Stimulated activated CD8-positive, alpha-beta memory T cell treated with anti-CD3 and anti-CD28 coated beads, Interleukin-15, amount 100 ng/mL, for 48 hours (primary cell): Measurements from ENCODE around the gene SLC6A19.

ENCODE experiments used
- DNase-seq, 2 donors: peaks; one replicate each; pipeline ENCODE4 v3.0.0-alpha.2; 2020; ENCODE audit warnings: low read depth in 2 of 2

Gene SLC6A19

GRCh38 chr5:1244255-1244654 is 42.9 kb downstream of the SLC6A19 start:
- no peak for DNase-seq

DNA sequence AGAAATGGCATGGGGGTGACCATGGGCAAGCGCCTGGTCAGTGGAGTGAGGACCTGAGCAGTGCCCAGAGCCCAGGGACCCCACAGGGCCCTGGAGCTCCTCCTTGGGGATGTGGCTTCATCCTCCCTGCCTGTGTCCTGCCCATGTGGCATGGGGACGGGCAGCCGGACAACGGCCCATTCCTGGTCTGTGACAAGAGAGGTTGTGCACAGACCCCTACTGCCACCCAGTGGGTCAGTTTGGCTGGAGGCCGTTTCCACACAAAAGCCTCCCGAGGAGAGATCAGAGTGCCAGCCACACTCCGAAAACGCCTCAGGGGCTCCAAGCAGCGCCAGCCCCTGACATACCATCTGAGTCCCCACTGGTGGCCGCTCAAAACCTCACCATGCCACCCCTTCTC is 43.6 kb downstream of the SLC6A19 start:
- no peak for DNase-seq

DNA sequence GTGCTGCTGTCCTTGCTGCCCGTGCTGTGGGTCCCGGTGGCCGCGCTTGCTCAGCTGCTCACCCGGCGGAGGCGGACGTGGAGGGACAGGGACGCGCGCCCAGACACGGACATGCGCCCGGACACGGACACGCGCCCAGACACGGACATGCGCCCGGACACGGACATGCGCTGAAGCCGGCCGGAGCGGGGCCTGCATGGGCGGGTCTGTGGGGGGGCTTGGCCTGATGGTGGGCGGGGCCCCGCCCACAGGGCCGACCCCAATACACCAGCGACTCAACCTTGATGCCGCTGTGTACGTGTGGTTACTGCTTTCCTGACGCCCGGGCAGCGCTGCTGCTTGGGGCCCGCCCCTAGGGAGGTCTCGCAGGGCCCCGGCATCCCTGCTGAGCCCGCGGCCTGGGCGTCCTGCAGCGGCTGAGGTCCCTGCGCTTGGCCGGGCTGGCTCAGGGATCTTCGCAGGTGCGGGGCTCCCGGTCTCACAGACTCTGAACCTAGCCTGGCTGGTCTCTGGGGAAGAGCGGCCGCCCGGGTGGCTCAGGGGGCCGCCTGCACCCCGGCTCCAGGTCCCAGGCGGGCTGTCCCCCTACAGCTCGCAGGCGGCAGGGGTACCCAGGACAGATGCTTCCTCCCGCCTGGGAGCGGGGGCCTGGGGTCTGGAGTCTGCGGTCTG is 44.6 kb downstream of the SLC6A19 start:
- DNase-seq = no peak

GRCh38 chr5:1246711-1247431 is 45.5 kb downstream of the SLC6A19 start:
- no peak for DNase-seq

- DNase-seq = no peak
Measured at GRCh38 chr5:1247811-1248210, 46.4 kb downstream of the SLC6A19 start.

DNA sequence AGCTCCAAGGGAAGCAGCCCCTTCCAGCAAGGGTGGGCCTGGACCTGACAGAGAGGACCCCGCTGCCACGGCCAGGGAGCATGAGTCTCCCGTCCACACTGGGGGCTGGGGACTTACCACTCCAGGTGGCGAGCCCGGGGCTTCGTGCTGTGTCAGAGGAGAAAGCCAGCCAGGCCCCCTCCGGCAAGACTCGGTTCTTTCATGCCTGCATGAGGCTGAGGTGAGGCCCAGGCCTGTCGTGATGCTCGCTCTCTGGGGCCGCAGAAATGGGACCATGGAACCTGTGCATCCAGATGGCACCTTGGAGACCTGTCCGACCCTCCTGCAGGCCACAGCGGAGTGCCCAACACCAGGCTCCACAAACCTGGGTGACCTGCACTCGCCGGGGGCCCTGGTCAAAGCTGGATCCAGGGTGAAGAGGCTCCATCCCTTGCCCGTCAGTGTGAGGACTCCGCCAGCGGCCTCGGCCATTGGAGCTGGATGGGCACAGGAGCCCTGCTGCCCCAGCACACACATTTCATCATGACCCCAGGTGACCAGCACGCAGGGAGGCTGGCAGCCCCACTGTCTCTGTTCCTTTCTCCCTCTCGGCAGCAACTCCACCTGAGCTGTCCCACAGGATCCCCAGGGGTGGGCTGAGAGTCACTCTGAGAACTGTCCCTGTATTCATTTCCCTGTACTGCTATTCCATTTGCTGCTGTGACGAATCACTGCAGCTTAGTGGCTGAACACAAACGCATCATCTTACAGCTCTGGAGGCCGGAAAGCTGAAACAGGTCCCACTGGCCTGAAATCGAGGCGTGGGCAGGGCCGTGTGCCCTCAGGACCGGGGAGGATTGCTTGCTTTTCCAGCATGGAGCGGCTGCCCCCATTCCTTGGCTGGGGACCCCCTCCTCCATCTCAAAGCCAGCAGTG is 48.2 kb downstream of the SLC6A19 start:
- DNase-seq = no peak

- no peak for DNase-seq
Measured at GRCh38 chr5:1251678-1252580, 50.5 kb downstream of the SLC6A19 start.

DNA sequence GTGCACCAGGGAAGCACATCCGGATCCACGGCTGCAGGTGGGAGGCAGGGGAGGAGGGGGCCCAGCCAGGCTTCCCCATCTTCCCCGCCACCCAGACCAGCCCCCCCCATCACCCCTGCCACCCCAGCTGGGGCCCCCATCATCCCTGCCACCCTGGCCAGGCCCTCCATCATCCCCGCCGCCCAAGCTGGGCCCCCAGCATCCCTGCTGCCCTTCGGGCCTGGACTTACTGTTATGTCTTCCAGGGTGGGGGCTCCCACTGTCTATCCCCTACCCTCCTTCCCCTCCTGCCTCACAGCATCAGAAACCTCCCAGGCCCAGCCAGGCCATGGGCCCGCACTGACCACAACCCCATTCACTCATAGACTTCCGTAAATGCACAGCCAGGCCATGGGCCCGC is 51.3 kb downstream of the SLC6A19 start:
- DNase-seq = no peak

- DNase-seq = no peak
Measured at GRCh38 chr5:1253456-1254105, 52.2 kb downstream of the SLC6A19 start.

- DNase-seq = no peak
Measured at GRCh38 chr5:1254196-1254595, 52.8 kb downstream of the SLC6A19 start.

- DNase-seq = no peak
Measured at GRCh38 chr5:1255081-1255561, 53.7 kb downstream of the SLC6A19 start.

GRCh38 chr5:1256776-1257175 is 55.4 kb downstream of the SLC6A19 start:
- no peak for DNase-seq

DNA sequence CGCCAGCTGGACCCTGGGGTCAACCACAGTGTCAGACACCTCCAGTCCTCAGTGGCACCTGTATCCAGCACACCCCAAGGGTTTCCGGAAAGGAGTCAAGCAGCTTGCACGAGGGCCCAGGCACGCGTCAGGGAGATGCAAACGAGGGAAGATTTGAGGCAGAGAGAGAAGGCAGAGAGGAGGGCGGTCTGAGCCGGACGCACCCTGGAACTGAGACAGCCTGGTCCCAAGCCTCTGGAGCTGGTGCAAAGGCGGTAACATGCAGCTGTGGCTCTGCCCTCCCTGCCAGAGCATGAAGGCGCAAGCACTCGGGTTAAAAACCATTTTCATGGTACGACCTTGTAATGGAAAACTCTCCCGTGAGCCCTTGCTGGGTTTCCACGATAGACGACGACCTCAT is 56.0 kb downstream of the SLC6A19 start:
- DNase-seq = no peak

DNA sequence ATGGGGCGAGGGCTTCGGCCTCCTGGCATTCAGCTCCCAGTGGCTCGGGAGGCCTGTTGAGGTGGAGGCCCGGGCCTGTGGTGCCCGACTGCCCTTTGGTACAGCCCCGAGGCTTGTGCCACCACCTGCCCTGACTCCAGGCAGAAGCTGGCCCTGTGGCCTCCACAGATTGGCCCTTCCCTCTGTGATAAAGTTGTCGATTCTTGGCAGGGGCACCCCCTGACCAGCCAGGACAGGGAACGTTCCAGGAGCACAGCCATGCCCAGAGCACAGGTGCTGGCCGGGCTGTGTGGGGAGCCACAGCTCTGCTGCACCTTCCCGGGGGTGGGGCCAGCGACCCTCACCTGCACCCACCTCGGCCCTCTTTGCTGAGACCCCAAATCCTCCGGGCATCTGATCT is 56.4 kb downstream of the SLC6A19 start:
- no peak for DNase-seq

DNA sequence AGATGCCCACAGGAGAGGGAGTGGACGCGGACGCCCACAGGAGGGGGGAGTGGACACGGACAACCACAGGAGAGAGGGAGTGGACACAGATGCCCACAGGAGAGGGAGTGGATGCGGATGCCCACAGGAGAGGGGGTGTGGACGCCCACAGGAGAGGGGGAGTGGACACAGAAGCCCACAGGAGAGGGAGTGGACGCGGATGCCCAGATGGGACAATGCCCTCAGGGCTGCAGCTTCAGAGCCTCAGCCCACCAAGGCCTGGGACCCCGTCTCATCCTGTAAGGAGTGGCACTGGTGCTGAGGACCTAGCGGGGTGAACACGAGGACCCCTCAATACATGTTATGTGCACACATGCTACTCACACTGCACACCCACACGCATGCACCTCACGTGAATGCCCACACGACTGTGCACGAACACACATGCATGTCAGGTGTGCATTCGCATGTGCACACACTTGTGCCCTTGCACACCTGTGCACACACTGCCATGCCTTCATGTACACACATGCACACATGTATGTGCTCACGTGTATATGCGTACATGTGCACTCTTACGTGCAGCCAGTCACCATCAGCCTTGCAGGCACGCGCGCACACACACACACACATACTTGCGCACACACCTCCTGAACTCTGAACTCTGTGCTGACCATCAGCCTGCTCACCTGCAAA is 58.5 kb downstream of the SLC6A19 start:
- DNase-seq = no peak

DNA sequence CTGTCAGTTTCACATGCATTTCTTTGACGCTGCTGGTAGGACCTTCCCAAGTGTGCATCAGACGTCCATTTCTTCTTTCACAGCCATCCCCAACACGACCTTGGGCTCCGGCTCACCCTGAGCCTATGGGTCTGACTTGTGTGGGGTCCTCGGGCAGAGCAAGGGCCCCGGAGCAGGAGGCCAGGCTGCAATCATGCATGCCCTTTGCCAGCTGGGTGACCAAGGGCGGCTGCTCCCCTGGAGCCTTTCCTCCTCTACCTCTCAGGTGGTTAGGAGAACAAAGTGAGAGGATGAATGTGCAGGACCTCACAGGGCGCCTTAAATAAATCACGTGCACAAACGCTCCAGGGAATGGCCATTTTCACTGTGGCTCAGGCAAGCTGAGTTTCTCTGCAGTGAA is 60.2 kb downstream of the SLC6A19 start:
- no peak for DNase-seq

DNA sequence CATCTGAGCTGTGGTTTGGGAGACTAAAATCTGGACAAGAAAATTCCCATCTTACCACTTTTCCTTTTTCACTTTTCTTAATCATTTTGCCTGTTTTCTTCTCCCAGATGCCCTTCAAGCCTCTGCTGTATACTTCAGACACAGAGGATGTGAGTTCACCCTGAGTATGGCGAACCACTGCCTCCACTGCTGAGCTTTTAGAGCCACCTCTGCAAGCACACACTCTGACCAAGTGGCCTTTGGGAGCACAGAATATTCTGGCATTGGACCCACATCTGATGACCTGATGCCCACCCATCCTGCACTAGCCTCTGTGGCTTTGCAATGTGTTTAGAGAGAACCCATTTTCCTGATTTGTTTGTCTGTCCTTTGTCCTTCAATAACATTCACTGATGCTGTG is 61.0 kb downstream of the SLC6A19 start:
- DNase-seq = no peak

DNA sequence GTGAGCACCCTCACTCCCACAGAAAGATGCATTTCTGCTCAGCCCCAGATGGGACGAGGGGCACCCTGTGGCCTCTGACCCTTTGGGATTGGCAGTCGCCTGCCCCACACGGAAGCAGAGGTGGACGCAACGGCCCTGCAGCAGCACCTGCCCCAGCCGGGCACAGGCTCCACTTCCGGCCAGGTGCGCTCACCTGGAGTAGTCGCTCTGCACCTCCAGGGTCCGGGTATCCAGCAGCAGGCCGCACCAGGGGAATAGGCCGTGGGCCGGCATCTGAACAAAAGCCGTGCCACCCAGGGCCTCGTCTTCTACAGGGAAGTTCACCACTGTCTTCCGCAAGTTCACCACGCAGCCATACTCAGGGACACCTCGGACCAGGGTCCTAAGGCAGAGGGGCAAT is 62.8 kb downstream of the SLC6A19 start:
- DNase-seq = no peak

GRCh38 chr5:1265026-1265425 is 63.6 kb downstream of the SLC6A19 start:
- no peak for DNase-seq
